H9 (cell line): ENCODE results near the gene GPR87. TPM values are rescaled to one million over a fixed set of nuclear protein-coding genes. Genes with fewer than 3 reads are reported as not detected.

Experiments
- DNase-seq: peaks from one replicate; pipeline ENCODE4 v3.0.0-alpha.2; 2017
- H2AFZ ChIP-seq: one replicate; pipeline ENCODE4 v1.6.1; 2013; ENCODE audit warnings: mild to moderate bottlenecking, low read length, control low read depth, moderate library complexity
- H2AK5ac ChIP-seq: 2 replicates; pipeline ENCODE4 v1.6.1; 2013; ENCODE audit warnings: low read length, control low read depth, mixed read lengths; ENCODE audit not compliant: insufficient read length
- H2BK120ac ChIP-seq: one replicate; pipeline ENCODE4 v1.6.1; 2013; ENCODE audit warnings: low read depth, mild to moderate bottlenecking, low read length, control low read depth, inconsistent platforms; ENCODE audit not compliant: poor library complexity, severe bottlenecking
- H2BK12ac ChIP-seq: 2 replicates; pipeline ENCODE4 v1.6.1; 2013; ENCODE audit warnings: low read length, control low read depth, mixed read lengths, low read depth; ENCODE audit not compliant: insufficient read length
- H2BK15ac ChIP-seq: 2 replicates; pipeline ENCODE4 v1.6.1; 2013; ENCODE audit warnings: low read depth, low read length, control low read depth
- H2BK20ac ChIP-seq: one replicate; pipeline ENCODE4 v1.6.1; 2013; ENCODE audit warnings: low read depth, mild to moderate bottlenecking, low read length, control low read depth, inconsistent platforms; ENCODE audit not compliant: poor library complexity, severe bottlenecking
- H2BK5ac ChIP-seq: 2 replicates; pipeline ENCODE4 v1.6.1; 2013; ENCODE audit warnings: low read length, control low read depth, mixed read lengths; ENCODE audit not compliant: insufficient read length
- H3K14ac ChIP-seq: 2 replicates; pipeline ENCODE4 v1.6.1; 2013; ENCODE audit warnings: low read length, control low read depth; ENCODE audit not compliant: insufficient read depth
- H3K18ac ChIP-seq: 2 replicates; pipeline ENCODE4 v1.6.1; 2013; ENCODE audit warnings: low read depth, mild to moderate bottlenecking, mixed read lengths, low read length, control low read depth; ENCODE audit not compliant: insufficient read length
- H3K23ac ChIP-seq: 2 replicates; pipeline ENCODE4 v1.6.1; 2013; ENCODE audit warnings: low read length, control low read depth, mixed read lengths, low read depth; ENCODE audit not compliant: insufficient read length
- H3K23me2 ChIP-seq: 2 replicates; pipeline ENCODE4 v1.6.1; 2013; ENCODE audit warnings: low read depth, mild to moderate bottlenecking, mixed read lengths, low read length, control low read depth; ENCODE audit not compliant: insufficient read length, poor library complexity, severe bottlenecking
- H3K27ac ChIP-seq: 2 replicates; pipeline ENCODE4 v1.5.1; 2013; ENCODE audit warnings: low read length, control low read depth, mixed read lengths, low read depth; ENCODE audit not compliant: insufficient read length
- H3K27me3 ChIP-seq: 2 replicates; pipeline ENCODE4 v1.6.1; 2013; ENCODE audit warnings: low read length, control low read depth, inconsistent platforms; ENCODE audit not compliant: insufficient read depth
- H3K4ac ChIP-seq: 2 replicates; pipeline ENCODE4 v1.6.1; 2013; ENCODE audit warnings: low read depth, mild to moderate bottlenecking, control low read depth, inconsistent platforms, low read length, moderate library complexity
- H3K4me1 ChIP-seq: 2 replicates; pipeline ENCODE4 v1.6.1; 2013; ENCODE audit warnings: low read length, control low read depth, inconsistent platforms; ENCODE audit not compliant: insufficient read depth
- H3K4me2 ChIP-seq: 2 replicates; pipeline ENCODE4 v1.6.1; 2013; ENCODE audit warnings: low read length, control low read depth, mixed read lengths; ENCODE audit not compliant: insufficient read length, insufficient read depth
- H3K56ac ChIP-seq: 2 replicates; pipeline ENCODE4 v1.6.1; 2013; ENCODE audit warnings: low read depth, mild to moderate bottlenecking, mixed read lengths, low read length, control low read depth; ENCODE audit not compliant: insufficient read length
- H3K79me1 ChIP-seq: 2 replicates; pipeline ENCODE4 v1.6.1; 2013; ENCODE audit warnings: low read depth, mild to moderate bottlenecking, moderate library complexity, low read length, control low read depth, inconsistent platforms; ENCODE audit not compliant: insufficient read depth, poor library complexity, severe bottlenecking
- H3K79me2 ChIP-seq: 2 replicates; pipeline ENCODE4 v1.6.1; 2013; ENCODE audit warnings: low read length, control low read depth, inconsistent platforms; ENCODE audit not compliant: insufficient read depth
- H3K9ac ChIP-seq: 2 replicates; pipeline ENCODE4 v1.6.1; 2013; ENCODE audit warnings: low read length, control low read depth, mixed read lengths; ENCODE audit not compliant: insufficient read length; ENCODE audit errors: extremely low read depth
- H3K9me3 ChIP-seq: one replicate; pipeline ENCODE4 v1.6.1; 2013; ENCODE audit warnings: low read depth, low read length, inconsistent platforms; ENCODE audit not compliant: control insufficient read depth
- H3T11ph ChIP-seq: one replicate; pipeline ENCODE4 v1.6.1; 2013; ENCODE audit warnings: mild to moderate bottlenecking, low read length, control low read depth, inconsistent platforms
- H4K20me1 ChIP-seq: one replicate; pipeline ENCODE4 v1.6.1; 2013; ENCODE audit not compliant: control insufficient read depth, insufficient read length, insufficient read depth
- H4K5ac ChIP-seq: 2 replicates; pipeline ENCODE4 v1.6.1; 2013; ENCODE audit warnings: low read depth, mild to moderate bottlenecking, mixed read lengths, low read length, control low read depth; ENCODE audit not compliant: insufficient read length
- H4K8ac ChIP-seq: replicated peaks from 2 replicates; pipeline ENCODE4 v1.6.1; 2013; ENCODE audit warnings: low read length, control low read depth, mixed read lengths, low read depth; ENCODE audit not compliant: insufficient read length
- H4K91ac ChIP-seq: 2 replicates; pipeline ENCODE4 v1.6.1; 2013; ENCODE audit warnings: low read depth, mild to moderate bottlenecking, moderate library complexity, mixed read lengths, low read length, control low read depth; ENCODE audit not compliant: insufficient read length
- H3K27ac Mint-ChIP-seq, 3 experiments: 2 replicates in 2 of 3; 3 replicates in 1 of 3; pipeline ENCODE4 v1.8.0; 2020 to 2021; ENCODE audit warnings: mixed read lengths in 3 of 3, mild to moderate bottlenecking in 1 of 3, moderate library complexity in 1 of 3
- H3K27me3 Mint-ChIP-seq: 2 replicates; pipeline ENCODE4 v1.8.0; 2021; ENCODE audit warnings: low read depth, mild to moderate bottlenecking, moderate library complexity, mixed read lengths
- H3K36me3 Mint-ChIP-seq, 3 experiments: 2 replicates in 2 of 3; 3 replicates in 1 of 3; pipeline ENCODE4 v1.8.0; 2020 to 2021; ENCODE audit warnings: low read depth in 3 of 3, mixed read lengths in 3 of 3; ENCODE audit not compliant: insufficient read depth in 1 of 3
- H3K4me1 Mint-ChIP-seq, 2 experiments: 2 replicates each; pipeline ENCODE4 v1.8.0; 2020; ENCODE audit warnings: mixed read lengths in 2 of 2
- H3K4me3 Mint-ChIP-seq, 2 experiments: 2 replicates in 1 of 2; 3 replicates in 1 of 2; pipeline ENCODE4 v1.8.0; 2020 to 2021; ENCODE audit warnings: mild to moderate bottlenecking in 2 of 2, mixed read lengths in 2 of 2, moderate library complexity in 1 of 2
- H3K9me3 Mint-ChIP-seq, 2 experiments: 2 replicates in 1 of 2; 3 replicates in 1 of 2; pipeline ENCODE4 v1.8.0; 2020; ENCODE audit warnings: mild to moderate bottlenecking in 2 of 2, mixed read lengths in 2 of 2, moderate library complexity in 1 of 2
- WGBS: extraction: QIAGEN DNeasy Blood & Tissue Kit; methylation state at CpG from one replicate; pipeline ENCODE4 v1.1.7; 2013; ENCODE audit warnings: missing lambda C conversion rate, low lambda C conversion rate, mixed read lengths; ENCODE audit not compliant: insufficient read length; ENCODE audit errors: extremely low coverage; 5-methylcytosine and 5-hydroxymethylcytosine counted together
- total RNA-seq: library from RNA; stranded (reverse); gene quantifications from 2 replicates; pipeline ENCODE4 v1.2.1, GENCODE V29; 2021
- TF ChIP-seq, protein P1 (sequence below): fragments of 200-600 bp; sonication (generic); conservative IDR thresholded peaks from 3 replicates; pipeline ENCODE4 v1.8.0; 2021; ENCODE audit warnings: antibody characterized with exemption, mild to moderate bottlenecking

GPR87 gene
- total RNA-seq, 1 experiment from 2014 or later, result 0.33 TPM

DNA sequence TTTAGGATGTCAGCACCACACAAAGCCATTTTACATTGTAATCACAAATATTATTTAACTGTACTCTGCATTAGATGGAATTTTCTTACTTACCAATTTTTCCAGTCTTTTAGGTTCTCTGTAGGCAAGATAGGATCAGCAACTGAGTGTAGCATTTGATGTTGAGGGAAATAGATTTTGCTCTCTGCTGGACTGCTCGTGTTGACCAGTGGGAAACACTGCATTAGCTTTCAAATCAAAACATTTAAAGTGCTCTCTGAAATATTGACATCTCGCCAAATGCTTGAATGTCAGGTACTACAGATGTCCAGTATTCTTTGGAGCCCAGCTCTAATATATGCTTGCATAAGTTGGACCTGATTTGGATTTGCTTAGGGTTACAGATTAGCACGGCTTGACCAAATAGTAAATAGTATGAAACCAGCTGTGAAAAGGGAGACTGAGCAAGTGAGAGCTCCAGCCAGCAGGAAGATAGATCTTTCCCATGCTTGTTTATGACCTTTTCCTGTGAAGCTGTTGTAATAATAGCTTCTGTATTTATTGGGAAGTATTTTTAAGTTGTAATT is 67.8 kb downstream of the GPR87 start:
- H3T11ph ChIP-seq, result no peak overlapping the region
- no peak overlapping the region for H3K9ac ChIP-seq
- H3K9me3 ChIP-seq, result no peaks in the 10 kb centered on the region
- no peaks in the 10 kb centered on the region for H3K27me3 ChIP-seq
- no peak overlapping the region for H3K27ac ChIP-seq
- no peak overlapping the region for H3K27ac Mint-ChIP-seq
- H3K14ac ChIP-seq, result no peak overlapping the region
- no peak overlapping the region for H3K18ac ChIP-seq
- H4K5ac ChIP-seq, result no peak overlapping the region
- no peak overlapping the region for H3K4me3 Mint-ChIP-seq
- H3K4me1 ChIP-seq, result no peaks in the 10 kb centered on the region
- H4K91ac ChIP-seq, result no peak overlapping the region
- no peaks in the 10 kb centered on the region for H3K27me3 Mint-ChIP-seq
- H3K9me3 Mint-ChIP-seq, result no peaks in the 10 kb centered on the region
- DNase-seq, result no peak
- WGBS, result no CpG with 5 or more reads among the region's 3 CpGs
- H3K4ac ChIP-seq, result no peak overlapping the region
- TF ChIP-seq, protein P1, sequence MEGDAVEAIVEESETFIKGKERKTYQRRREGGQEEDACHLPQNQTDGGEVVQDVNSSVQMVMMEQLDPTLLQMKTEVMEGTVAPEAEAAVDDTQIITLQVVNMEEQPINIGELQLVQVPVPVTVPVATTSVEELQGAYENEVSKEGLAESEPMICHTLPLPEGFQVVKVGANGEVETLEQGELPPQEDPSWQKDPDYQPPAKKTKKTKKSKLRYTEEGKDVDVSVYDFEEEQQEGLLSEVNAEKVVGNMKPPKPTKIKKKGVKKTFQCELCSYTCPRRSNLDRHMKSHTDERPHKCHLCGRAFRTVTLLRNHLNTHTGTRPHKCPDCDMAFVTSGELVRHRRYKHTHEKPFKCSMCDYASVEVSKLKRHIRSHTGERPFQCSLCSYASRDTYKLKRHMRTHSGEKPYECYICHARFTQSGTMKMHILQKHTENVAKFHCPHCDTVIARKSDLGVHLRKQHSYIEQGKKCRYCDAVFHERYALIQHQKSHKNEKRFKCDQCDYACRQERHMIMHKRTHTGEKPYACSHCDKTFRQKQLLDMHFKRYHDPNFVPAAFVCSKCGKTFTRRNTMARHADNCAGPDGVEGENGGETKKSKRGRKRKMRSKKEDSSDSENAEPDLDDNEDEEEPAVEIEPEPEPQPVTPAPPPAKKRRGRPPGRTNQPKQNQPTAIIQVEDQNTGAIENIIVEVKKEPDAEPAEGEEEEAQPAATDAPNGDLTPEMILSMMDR, result no peak
- no peaks in the 10 kb centered on the region for H3K36me3 Mint-ChIP-seq
- H2BK12ac ChIP-seq, result no peak overlapping the region
- no peaks in the 10 kb centered on the region for H3K4me1 Mint-ChIP-seq
- no peaks in the 10 kb centered on the region for H3K79me2 ChIP-seq
- H3K23ac ChIP-seq, result no peak overlapping the region
- no peak overlapping the region for H3K4me2 ChIP-seq
- H3K23me2 ChIP-seq, result no peaks in the 10 kb centered on the region
- H4K20me1 ChIP-seq, result no peaks in the 10 kb centered on the region
- no peak overlapping the region for H2BK120ac ChIP-seq
- no peaks in the 10 kb centered on the region for H3K79me1 ChIP-seq
- H4K8ac ChIP-seq, result no peak overlapping the region
- no peak overlapping the region for H2BK15ac ChIP-seq
- no peak overlapping the region for H2BK20ac ChIP-seq
- H3K56ac ChIP-seq, result no peak overlapping the region
- H2BK5ac ChIP-seq, result no peak overlapping the region
- H2AFZ ChIP-seq, result no peak overlapping the region
- no peak overlapping the region for H2AK5ac ChIP-seq

Other genes with a start within 250 kb of the GPR87 start
- 14.9 and 16.4 TPM in 2 replicates for gene MED12L, start 231.2 kb downstream of the GPR87 start, total RNA-seq
- not detected in 2 replicates for gene GPR171, start 113.6 kb downstream of the GPR87 start, total RNA-seq
- not detected in 2 replicates for gene P2RY14, start 38.3 kb downstream of the GPR87 start, total RNA-seq
- gene P2RY13, start 12.7 kb upstream of the GPR87 start, total RNA-seq, result not detected in 2 replicates
- gene P2RY12, start 67.9 kb upstream of the GPR87 start, total RNA-seq, result not detected in 2 replicates
- gene IGSF10, start 144.2 kb upstream of the GPR87 start, total RNA-seq, result 0.13 and 0.20 TPM in 2 replicates